ENCODE measurements around the gene CEP85L. TPM values are rescaled to one million over a fixed set of nuclear protein-coding genes. Genes with fewer than 3 reads are reported as not detected.
A peak's percentile ranks its signal among the peaks of the same experiment; 100 is the strongest.

CEP85L gene
- total and polyA plus RNA-seq, 2 experiments from 2014 or later, result 9.1 to 10.1 TPM

- H3K79me2 ChIP-seq (replicated peaks; ENCODE audit: insufficient read depth), result no peaks in the 10 kb centered on the region
- H3K4me3 ChIP-seq, result no peak overlapping the region
- TF ChIP-seq EZH2 (IDR thresholded peaks at IDR 0.05; ENCODE audit: low read depth, unreplicated experiment), result no peak
- TF ChIP-seq, protein P1, sequence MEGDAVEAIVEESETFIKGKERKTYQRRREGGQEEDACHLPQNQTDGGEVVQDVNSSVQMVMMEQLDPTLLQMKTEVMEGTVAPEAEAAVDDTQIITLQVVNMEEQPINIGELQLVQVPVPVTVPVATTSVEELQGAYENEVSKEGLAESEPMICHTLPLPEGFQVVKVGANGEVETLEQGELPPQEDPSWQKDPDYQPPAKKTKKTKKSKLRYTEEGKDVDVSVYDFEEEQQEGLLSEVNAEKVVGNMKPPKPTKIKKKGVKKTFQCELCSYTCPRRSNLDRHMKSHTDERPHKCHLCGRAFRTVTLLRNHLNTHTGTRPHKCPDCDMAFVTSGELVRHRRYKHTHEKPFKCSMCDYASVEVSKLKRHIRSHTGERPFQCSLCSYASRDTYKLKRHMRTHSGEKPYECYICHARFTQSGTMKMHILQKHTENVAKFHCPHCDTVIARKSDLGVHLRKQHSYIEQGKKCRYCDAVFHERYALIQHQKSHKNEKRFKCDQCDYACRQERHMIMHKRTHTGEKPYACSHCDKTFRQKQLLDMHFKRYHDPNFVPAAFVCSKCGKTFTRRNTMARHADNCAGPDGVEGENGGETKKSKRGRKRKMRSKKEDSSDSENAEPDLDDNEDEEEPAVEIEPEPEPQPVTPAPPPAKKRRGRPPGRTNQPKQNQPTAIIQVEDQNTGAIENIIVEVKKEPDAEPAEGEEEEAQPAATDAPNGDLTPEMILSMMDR (conservative IDR thresholded peaks at IDR 0.05; ENCODE audit: low read depth in 2 of 2), result peak; percentile 91 to 95
- 0 out of 2 replicates have a peak, but pooled peaks cover 4% of the 10 kb centered on the region for H4K20me1 ChIP-seq (replicated peaks; ENCODE audit: insufficient read depth)
- no peaks in the 10 kb centered on the region for H3K4me1 ChIP-seq (ENCODE audit: insufficient read depth)
- H3K4me1 Mint-ChIP-seq, result no peaks in the 10 kb centered on the region
- no peak overlapping the region for H3K4me3 Mint-ChIP-seq
- no peak overlapping the region for H3K27ac ChIP-seq (ENCODE audit: low read depth)
- no peak overlapping the region for H3K27ac Mint-ChIP-seq
- no peaks in the 10 kb centered on the region for H3K36me3 Mint-ChIP-seq (ENCODE audit: low read depth)
- H3K27me3 Mint-ChIP-seq (ENCODE audit: insufficient read depth, low read depth, poor library complexity), result no peaks in the 10 kb centered on the region
- H3K9me2 ChIP-seq (ENCODE audit: insufficient read depth), result peaks cover 4% of the 10 kb centered on the region; the same call in 1 of the 2 replicates
- no peaks in the 10 kb centered on the region for H3F3A ChIP-seq (replicated peaks; ENCODE audit: low read depth)
- H3K36me3 ChIP-seq (ENCODE audit: insufficient read depth), result no peaks in the 10 kb centered on the region
- H3K4me2 ChIP-seq, result no peak overlapping the region
- peak; percentile 94 for ATAC-seq
- peak; percentile 76 for DNase-seq (ENCODE audit: low spot score)
- H3K9me3 Mint-ChIP-seq, result no peaks in the 10 kb centered on the region; the same call in 2 of the 3 replicates
- no peaks in the 10 kb centered on the region for H3K27me3 ChIP-seq (ENCODE audit: insufficient read depth)
- H2AFZ ChIP-seq, result no peak overlapping the region
Measured at GRCh38 chr6:118618676-118619377, 32.6 kb downstream of the CEP85L start.

DNA sequence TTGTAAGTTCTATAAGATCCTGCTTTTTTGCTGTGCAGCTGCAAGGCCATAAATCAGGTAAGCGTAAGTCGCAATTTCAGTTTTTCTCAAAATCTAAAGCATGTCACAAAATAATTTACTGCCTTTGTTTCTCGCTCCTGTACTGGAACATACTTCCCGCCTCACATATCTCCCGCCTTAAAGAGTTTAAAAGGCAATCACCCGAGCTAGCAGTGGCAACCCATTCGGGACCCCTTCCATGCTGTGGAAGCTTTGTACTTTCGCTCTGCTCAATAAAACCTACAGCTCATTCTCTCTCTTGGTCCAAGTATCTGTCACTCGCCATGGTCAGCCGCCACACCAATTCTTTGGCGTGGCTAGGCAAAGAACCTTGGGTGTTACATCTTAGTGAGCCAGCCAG lies 34.0 kb downstream of the CEP85L start:
- no peaks in the 10 kb centered on the region for H3K79me2 ChIP-seq (replicated peaks; ENCODE audit: insufficient read depth)
- Mint-ChIP-seq H3K9me3 (no peaks in the 10 kb centered on the region; the same call in 2 of the 3 replicates), H3K27me3 (ENCODE audit: insufficient read depth, low read depth, poor library complexity) (no peaks in the 10 kb centered on the region), H3K27ac (no peak overlapping the region), H3K4me3 (no peak overlapping the region), H3K4me1 (no peaks in the 10 kb centered on the region), H3K36me3 (ENCODE audit: low read depth) (0 out of 3 replicates have a peak, but pooled peaks cover 2% of the 10 kb centered on the region)
- TF ChIP-seq EZH2 (IDR thresholded peaks at IDR 0.05; ENCODE audit: low read depth, unreplicated experiment) (no peak), EZH2phosphoT487 (IDR thresholded peaks at IDR 0.05; ENCODE audit: unreplicated experiment) (no peak)
- TF ChIP-seq, protein P2, sequence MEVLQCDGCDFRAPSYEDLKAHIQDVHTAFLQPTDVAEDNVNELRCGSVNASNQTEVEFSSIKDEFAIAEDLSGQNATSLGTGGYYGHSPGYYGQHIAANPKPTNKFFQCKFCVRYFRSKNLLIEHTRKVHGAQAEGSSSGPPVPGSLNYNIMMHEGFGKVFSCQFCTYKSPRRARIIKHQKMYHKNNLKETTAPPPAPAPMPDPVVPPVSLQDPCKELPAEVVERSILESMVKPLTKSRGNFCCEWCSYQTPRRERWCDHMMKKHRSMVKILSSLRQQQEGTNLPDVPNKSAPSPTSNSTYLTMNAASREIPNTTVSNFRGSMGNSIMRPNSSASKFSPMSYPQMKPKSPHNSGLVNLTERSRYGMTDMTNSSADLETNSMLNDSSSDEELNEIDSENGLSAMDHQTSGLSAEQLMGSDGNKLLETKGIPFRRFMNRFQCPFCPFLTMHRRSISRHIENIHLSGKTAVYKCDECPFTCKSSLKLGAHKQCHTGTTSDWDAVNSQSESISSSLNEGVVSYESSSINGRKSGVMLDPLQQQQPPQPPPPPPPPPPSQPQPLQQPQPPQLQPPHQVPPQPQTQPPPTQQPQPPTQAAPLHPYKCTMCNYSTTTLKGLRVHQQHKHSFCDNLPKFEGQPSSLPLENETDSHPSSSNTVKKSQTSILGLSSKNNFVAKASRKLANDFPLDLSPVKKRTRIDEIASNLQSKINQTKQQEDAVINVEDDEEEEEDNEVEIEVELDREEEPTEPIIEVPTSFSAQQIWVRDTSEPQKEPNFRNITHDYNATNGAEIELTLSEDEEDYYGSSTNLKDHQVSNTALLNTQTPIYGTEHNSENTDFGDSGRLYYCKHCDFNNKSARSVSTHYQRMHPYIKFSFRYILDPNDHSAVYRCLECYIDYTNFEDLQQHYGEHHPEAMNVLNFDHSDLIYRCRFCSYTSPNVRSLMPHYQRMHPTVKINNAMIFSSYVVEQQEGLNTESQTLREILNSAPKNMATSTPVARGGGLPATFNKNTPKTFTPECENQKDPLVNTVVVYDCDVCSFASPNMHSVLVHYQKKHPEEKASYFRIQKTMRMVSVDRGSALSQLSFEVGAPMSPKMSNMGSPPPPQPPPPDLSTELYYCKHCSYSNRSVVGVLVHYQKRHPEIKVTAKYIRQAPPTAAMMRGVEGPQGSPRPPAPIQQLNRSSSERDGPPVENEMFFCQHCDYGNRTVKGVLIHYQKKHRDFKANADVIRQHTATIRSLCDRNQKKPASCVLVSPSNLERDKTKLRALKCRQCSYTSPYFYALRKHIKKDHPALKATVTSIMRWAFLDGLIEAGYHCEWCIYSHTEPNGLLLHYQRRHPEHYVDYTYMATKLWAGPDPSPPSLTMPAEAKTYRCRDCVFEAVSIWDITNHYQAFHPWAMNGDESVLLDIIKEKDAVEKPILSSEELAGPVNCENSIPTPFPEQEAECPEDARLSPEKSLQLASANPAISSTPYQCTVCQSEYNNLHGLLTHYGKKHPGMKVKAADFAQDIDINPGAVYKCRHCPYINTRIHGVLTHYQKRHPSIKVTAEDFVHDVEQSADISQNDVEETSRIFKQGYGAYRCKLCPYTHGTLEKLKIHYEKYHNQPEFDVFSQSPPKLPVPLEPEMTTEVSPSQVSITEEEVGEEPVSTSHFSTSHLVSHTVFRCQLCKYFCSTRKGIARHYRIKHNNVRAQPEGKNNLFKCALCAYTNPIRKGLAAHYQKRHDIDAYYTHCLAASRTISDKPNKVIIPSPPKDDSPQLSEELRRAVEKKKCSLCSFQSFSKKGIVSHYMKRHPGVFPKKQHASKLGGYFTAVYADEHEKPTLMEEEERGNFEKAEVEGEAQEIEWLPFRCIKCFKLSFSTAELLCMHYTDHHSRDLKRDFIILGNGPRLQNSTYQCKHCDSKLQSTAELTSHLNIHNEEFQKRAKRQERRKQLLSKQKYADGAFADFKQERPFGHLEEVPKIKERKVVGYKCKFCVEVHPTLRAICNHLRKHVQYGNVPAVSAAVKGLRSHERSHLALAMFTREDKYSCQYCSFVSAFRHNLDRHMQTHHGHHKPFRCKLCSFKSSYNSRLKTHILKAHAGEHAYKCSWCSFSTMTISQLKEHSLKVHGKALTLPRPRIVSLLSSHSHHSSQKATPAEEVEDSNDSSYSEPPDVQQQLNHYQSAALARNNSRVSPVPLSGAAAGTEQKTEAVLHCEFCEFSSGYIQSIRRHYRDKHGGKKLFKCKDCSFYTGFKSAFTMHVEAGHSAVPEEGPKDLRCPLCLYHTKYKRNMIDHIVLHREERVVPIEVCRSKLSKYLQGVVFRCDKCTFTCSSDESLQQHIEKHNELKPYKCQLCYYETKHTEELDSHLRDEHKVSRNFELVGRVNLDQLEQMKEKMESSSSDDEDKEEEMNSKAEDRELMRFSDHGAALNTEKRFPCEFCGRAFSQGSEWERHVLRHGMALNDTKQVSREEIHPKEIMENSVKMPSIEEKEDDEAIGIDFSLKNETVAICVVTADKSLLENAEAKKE (CRISPR knock-in tag; IDR thresholded peaks at IDR 0.05), result no peak
- H3K9me2 ChIP-seq (ENCODE audit: insufficient read depth), result peaks cover 4% of the 10 kb centered on the region; the same call in 1 of the 2 replicates
- H3K4me1 ChIP-seq (ENCODE audit: insufficient read depth), result no peaks in the 10 kb centered on the region
- DNase-seq (ENCODE audit: low spot score), result no peak
- 0 out of 2 replicates have a peak, but pooled peaks cover 4% of the 10 kb centered on the region for H4K20me1 ChIP-seq (replicated peaks; ENCODE audit: insufficient read depth)
- no peak overlapping the region for H3K4me2 ChIP-seq
- H3K36me3 ChIP-seq (ENCODE audit: insufficient read depth), result no peaks in the 10 kb centered on the region
- no peak overlapping the region for H3K27ac ChIP-seq (ENCODE audit: low read depth)
- no peak overlapping the region for H3K4me3 ChIP-seq
- no peak for ATAC-seq
- no peaks in the 10 kb centered on the region for H3K27me3 ChIP-seq (ENCODE audit: insufficient read depth)
- H3F3A ChIP-seq (replicated peaks; ENCODE audit: low read depth), result no peaks in the 10 kb centered on the region
- no peak overlapping the region for H2AFZ ChIP-seq
